CD14-positive monocyte (primary cell): ENCODE results near the gene ZNF169. TPM values are rescaled to one million over a fixed set of nuclear protein-coding genes. Genes with fewer than 3 reads are reported as not detected.

Experiments used
- DNase-seq, 3 donors: peaks; one replicate each; pipeline ENCODE4 v3.0.0-alpha.2; 2011 to 2022
- H2AFZ ChIP-seq: 2 replicates; pipeline ENCODE4 v1.6.0; 2012; ENCODE audit warnings: mild to moderate bottlenecking, low read depth, low read length, inconsistent platforms; ENCODE audit not compliant: insufficient read depth, poor library complexity, severe bottlenecking
- H3K27ac ChIP-seq, 2 donors: 1 replicate in 1 of 2; 2 replicates in 1 of 2; pipeline ENCODE4 v1.5.1; 2012 to 2013; ENCODE audit warnings: low read length in 2 of 2, control low read depth in 1 of 2, inconsistent platforms in 1 of 2, low read depth in 1 of 2, mild to moderate bottlenecking in 1 of 2
- H3K27me3 ChIP-seq, 2 donors: one replicate each; pipeline versions ENCODE4 v1.6.0 to v1.6.1; 2011 to 2013; ENCODE audit warnings: low read length in 2 of 2; ENCODE audit not compliant: control insufficient read depth in 2 of 2, insufficient read depth in 2 of 2
- H3K36me3 ChIP-seq, 2 donors: replicated peaks in 1 of 2; 1 replicate in 1 of 2; 2 replicates in 1 of 2; pipeline versions ENCODE4 v1.5.1 to v1.6.1; 2012 to 2013; ENCODE audit warnings: low read length in 2 of 2, control low read depth in 1 of 2, inconsistent platforms in 1 of 2, mild to moderate bottlenecking in 1 of 2; ENCODE audit not compliant: insufficient read depth in 2 of 2, control insufficient read depth in 1 of 2
- H3K4me1 ChIP-seq, 2 donors: 1 replicate in 1 of 2; 2 replicates in 1 of 2; pipeline versions ENCODE4 v1.5.1 to v1.6.1; 2012 to 2013; ENCODE audit warnings: low read length in 2 of 2, control low read depth in 1 of 2, inconsistent platforms in 1 of 2, mild to moderate bottlenecking in 1 of 2, moderate library complexity in 1 of 2; ENCODE audit not compliant: insufficient read depth in 2 of 2, control insufficient read depth in 1 of 2
- H3K4me2 ChIP-seq: replicated peaks from 2 replicates; pipeline ENCODE3; 2012; ENCODE audit warnings: low read length, moderate library complexity, mild to moderate bottlenecking; ENCODE audit not compliant: poor library complexity, severe bottlenecking; ENCODE audit errors: extremely low read depth
- H3K4me3 ChIP-seq, 3 experiments: fragments of 200-600 bp in 1 of 3; sonication (generic) in 1 of 3; replicated peaks in 1 of 3; 1 replicate in 2 of 3; 2 replicates in 1 of 3; pipeline ENCODE4 v1.5.1; 2011 to 2013; ENCODE audit warnings: low read length in 3 of 3, mild to moderate bottlenecking in 3 of 3, control low read depth in 2 of 3, low read depth in 2 of 3, inconsistent platforms in 1 of 3, moderate library complexity in 1 of 3
- H3K79me2 ChIP-seq: 2 replicates; pipeline ENCODE4 v1.6.0; 2012; ENCODE audit warnings: mild to moderate bottlenecking, control low read depth, inconsistent platforms, low read length, moderate library complexity; ENCODE audit not compliant: insufficient read depth
- H3K9ac ChIP-seq: 2 replicates; pipeline ENCODE4 v1.6.0; 2017; ENCODE audit warnings: low read length, mild to moderate bottlenecking; ENCODE audit not compliant: insufficient read depth, poor library complexity, severe bottlenecking
- H3K9me3 ChIP-seq, 2 donors: replicated peaks in 1 of 2; 1 replicate in 1 of 2; 2 replicates in 1 of 2; pipeline versions ENCODE4 v1.5.1 to v1.6.1; 2012 to 2013; ENCODE audit warnings: low read length in 2 of 2, control low read depth in 1 of 2; ENCODE audit not compliant: control insufficient read depth in 1 of 2, insufficient read depth in 1 of 2
- H4K20me1 ChIP-seq: 2 replicates; pipeline ENCODE4 v1.6.0; 2012; ENCODE audit warnings: mild to moderate bottlenecking, low read length, control low read depth, moderate library complexity; ENCODE audit not compliant: insufficient read depth
- H3K27ac Mint-ChIP-seq, 7 donors: one replicate each; pipeline ENCODE4 v1.8.0; 2020; ENCODE audit warnings: mild to moderate bottlenecking in 7 of 7, mixed read lengths in 7 of 7, moderate library complexity in 6 of 7, inconsistent platforms in 2 of 7
- H3K27me3 Mint-ChIP-seq, 3 donors: one replicate each; pipeline ENCODE4 v1.8.0; 2021 to 2022; ENCODE audit warnings: low read depth in 3 of 3, mild to moderate bottlenecking in 3 of 3, mixed read lengths in 3 of 3, moderate library complexity in 3 of 3, inconsistent platforms in 1 of 3
- H3K36me3 Mint-ChIP-seq, 2 donors: one replicate each; pipeline ENCODE4 v1.8.0; 2020; ENCODE audit warnings: mixed read lengths in 2 of 2, inconsistent platforms in 1 of 2, mild to moderate bottlenecking in 1 of 2
- H3K4me1 Mint-ChIP-seq: one replicate; pipeline ENCODE4 v1.8.0; 2020; ENCODE audit warnings: mild to moderate bottlenecking, mixed read lengths
- H3K4me3 Mint-ChIP-seq, 2 donors: one replicate each; pipeline ENCODE4 v1.8.0; 2020; ENCODE audit warnings: mild to moderate bottlenecking in 2 of 2, mixed read lengths in 2 of 2, moderate library complexity in 1 of 2
- H3K9me3 Mint-ChIP-seq, 7 donors: one replicate each; pipeline ENCODE4 v1.8.0; 2020 to 2022; ENCODE audit warnings: mixed read lengths in 7 of 7, mild to moderate bottlenecking in 6 of 7, moderate library complexity in 6 of 7, inconsistent platforms in 2 of 7
- CTCF ChIP-seq: fragments of 200-600 bp; IDR thresholded peaks from one replicate; pipeline ENCODE4 v1.8.0; 2022; ENCODE audit warnings: antibody characterized with exemption, mild to moderate bottlenecking
- WGBS: methylation state at CpG from one replicate; pipeline ENCODE4 v1.1.5; 2013; ENCODE audit warnings: missing lambda C conversion rate; ENCODE audit not compliant: insufficient coverage; 5-methylcytosine and 5-hydroxymethylcytosine counted together
- intact Hi-C, 2 donors: fragments of 100-400 bp; cut with micrococcal nuclease; formaldehyde crosslinking; loops; one replicate each; pipeline versions ENCODE4 v1.15.0 to v1.15.1; 2023
- polyA plus RNA-seq, 3 donors: library from polyadenylated mRNA; depleted of rRNA in 1 of 3; unstranded in 2 of 3; stranded (reverse) in 1 of 3; fragments of 300-500 nt in 2 of 3; fragments of >200 nt in 1 of 3; fragmentation: Illumina TruSeq in 2 of 3; gene quantifications; 1 replicate in 2 of 3; 2 replicates in 1 of 3; pipeline ENCODE4 v1.2.3, GENCODE V29; 2012 to 2021

The ZNF169 gene
- polyA plus RNA-seq, 3 donors: 0.90 to 16.5 (median 1.1) TPM

GRCh38 chr9:94212531-94212930, 46.6 kb upstream of the ZNF169 start:
- peaks cover 2 to 11% (median 5%) of the 10 kb centered on the region in 3 donors for H3K27me3 Mint-ChIP-seq
- no peak overlapping the region for H3K4me3 ChIP-seq
- no peak overlapping the region for H3K9ac ChIP-seq
- peaks cover 0 to 4% (median 2%) of the 10 kb centered on the region in 7 donors for H3K9me3 Mint-ChIP-seq
- no peaks in the 10 kb centered on the region for H3K9me3 ChIP-seq
- H3K36me3 ChIP-seq: no peaks in the 10 kb centered on the region
- H3K27ac ChIP-seq: no peak overlapping the region
- WGBS: 85% methylated on average over 5 of the region's 5 CpGs
- H3K27ac Mint-ChIP-seq: no peak overlapping the region
- no peaks in the 10 kb centered on the region for H3K79me2 ChIP-seq
- DNase-seq: no peak
- no peaks in the 10 kb centered on the region for H3K27me3 ChIP-seq
- intact Hi-C loops: loop anchor here (2.0 kb wide), 1 partner anchor 148 kb away; no protein-coding TSS in a partner anchor
- H3K4me3 Mint-ChIP-seq: no peak overlapping the region
- H3K36me3 Mint-ChIP-seq: no peaks in the 10 kb centered on the region
- no peak overlapping the region for H3K4me2 ChIP-seq
- H3K4me1 ChIP-seq: no peaks in the 10 kb centered on the region
- no peaks in the 10 kb centered on the region for H4K20me1 ChIP-seq
- H2AFZ ChIP-seq: no peak overlapping the region
- no peak for TF ChIP-seq CTCF
- H3K4me1 Mint-ChIP-seq: peaks cover 4% of the 10 kb centered on the region

- Mint-ChIP-seq H3K27me3 (peaks cover 2 to 11% (median 2%) of the 10 kb centered on the region in 3 donors), H3K27ac (no peak overlapping the region), H3K4me3 (peak overlapping the region in 1 of 2 donors; percentile 71), H3K36me3 (no peaks in the 10 kb centered on the region), H3K4me1 (peaks cover 4% of the 10 kb centered on the region), H3K9me3 (peaks cover 0 to 4% (median 0%) of the 10 kb centered on the region in 7 donors)
- no peak overlapping the region for H3K4me2 ChIP-seq
- no peak overlapping the region for H3K4me3 ChIP-seq
- DNase-seq: peak; percentile 75 to 84 (median 82)
- no peaks in the 10 kb centered on the region for H3K9me3 ChIP-seq
- intact Hi-C loops: loop anchor here (2.0 kb wide), 1 partner anchor 149 kb away; no protein-coding TSS in a partner anchor
- H3K36me3 ChIP-seq: no peaks in the 10 kb centered on the region
- H3K79me2 ChIP-seq: no peaks in the 10 kb centered on the region
- H3K9ac ChIP-seq: no peak overlapping the region
- H3K27me3 ChIP-seq: no peaks in the 10 kb centered on the region
- TF ChIP-seq CTCF: peak; percentile 81
- no peak overlapping the region for H3K27ac ChIP-seq
- H4K20me1 ChIP-seq: no peaks in the 10 kb centered on the region
- H3K4me1 ChIP-seq: no peaks in the 10 kb centered on the region
- 20% methylated on average over 1 of the region's 12 CpGs for WGBS
- peak overlapping the region; percentile 30 for H2AFZ ChIP-seq
Measured at GRCh38 chr9:94213511-94214124, 45.5 kb upstream of the ZNF169 start.
